ENCODE measurements around the gene SPINK8.
"Not testable (repeated sequence)": the region's sequence is repeated elsewhere in the genome, so short reads cannot be mapped to it uniquely, and the experiment has no call there.

SPINK8 gene

DNA sequence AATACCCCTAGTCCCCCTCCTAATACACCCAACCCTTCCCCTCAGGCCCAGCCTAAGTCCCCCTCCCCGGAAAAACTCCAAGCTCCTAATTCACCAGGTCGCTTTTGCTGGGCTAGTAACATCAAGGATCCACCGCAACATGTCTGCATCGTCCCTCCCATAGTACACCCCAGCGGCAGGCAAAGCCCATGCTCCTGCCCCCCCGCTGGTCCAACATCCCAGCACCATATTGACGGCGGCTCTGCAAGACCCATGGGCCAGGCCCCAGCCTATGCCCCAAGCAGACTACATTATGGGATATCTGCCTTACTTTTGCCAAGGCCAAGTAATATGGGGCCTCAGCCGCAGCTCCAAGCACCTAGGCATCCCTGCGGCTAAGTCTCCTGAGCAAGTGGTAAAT lies 59.0 kb downstream of the SPINK8 start:
- H3K4me3 ChIP-seq (ENCODE audit: low read length), result no peak overlapping the region
- H3K27me3 ChIP-seq (ENCODE audit: control insufficient read depth, insufficient read depth, low read length), result peaks cover 3% of the 10 kb centered on the region
- no peaks in the 10 kb centered on the region for H3K9me3 ChIP-seq (replicated peaks; ENCODE audit: low read length)
- H3K4me1 ChIP-seq (ENCODE audit: control insufficient read depth, insufficient read depth, low read length), result peaks cover 4% of the 10 kb centered on the region
- H3K36me3 ChIP-seq (ENCODE audit: insufficient read depth, low read length), result peaks cover 2% of the 10 kb centered on the region
- H3K9ac ChIP-seq (ENCODE audit: low read depth, low read length), result no peak overlapping the region
- H3K4me2 ChIP-seq (ENCODE audit: low read length), result no peak overlapping the region

DNA sequence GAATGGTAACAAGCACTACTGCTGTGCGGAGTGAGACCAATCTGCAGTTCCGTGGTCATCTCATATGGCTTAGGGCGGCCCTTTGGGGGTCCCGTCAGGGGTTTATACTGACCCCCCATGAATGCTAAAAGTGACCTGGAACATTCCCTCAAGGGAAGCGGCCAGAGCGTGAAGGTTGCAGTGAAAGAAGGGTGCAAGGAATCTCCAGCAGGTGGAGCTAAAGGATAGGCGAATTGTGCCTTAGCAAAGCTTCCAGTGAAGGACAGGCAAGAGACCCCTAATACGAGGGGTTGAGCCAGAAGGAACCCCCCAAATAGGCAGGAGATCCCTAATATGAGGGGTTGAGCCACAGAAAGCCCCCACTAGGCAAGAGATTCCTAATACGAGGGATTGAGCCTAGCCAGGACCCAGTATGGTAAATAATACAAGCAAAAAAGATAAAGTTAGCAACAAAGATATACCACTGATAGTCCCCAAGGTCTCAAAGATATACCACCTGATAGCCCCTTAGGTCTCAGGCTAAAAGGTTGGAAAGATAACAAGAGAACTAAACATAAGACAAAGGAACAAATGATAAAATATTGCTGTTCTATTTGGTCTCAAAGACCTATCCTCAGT lies 59.8 kb downstream of the SPINK8 start:
- Histone ChIP-seq H3K4me2 (ENCODE audit: low read length) (no peak overlapping the region), H3K27me3 (ENCODE audit: control insufficient read depth, insufficient read depth, low read length) (no peaks in the 10 kb centered on the region), H3K4me3 (ENCODE audit: low read length) (no peak overlapping the region), H3K9ac (ENCODE audit: low read depth, low read length) (no peak overlapping the region), H3K4me1 (ENCODE audit: control insufficient read depth, insufficient read depth, low read length) (peaks cover 4% of the 10 kb centered on the region), H3K9me3 (replicated peaks; ENCODE audit: low read length) (no peaks in the 10 kb centered on the region), H3K36me3 (ENCODE audit: insufficient read depth, low read length) (peaks cover 5% of the 10 kb centered on the region)

DNA sequence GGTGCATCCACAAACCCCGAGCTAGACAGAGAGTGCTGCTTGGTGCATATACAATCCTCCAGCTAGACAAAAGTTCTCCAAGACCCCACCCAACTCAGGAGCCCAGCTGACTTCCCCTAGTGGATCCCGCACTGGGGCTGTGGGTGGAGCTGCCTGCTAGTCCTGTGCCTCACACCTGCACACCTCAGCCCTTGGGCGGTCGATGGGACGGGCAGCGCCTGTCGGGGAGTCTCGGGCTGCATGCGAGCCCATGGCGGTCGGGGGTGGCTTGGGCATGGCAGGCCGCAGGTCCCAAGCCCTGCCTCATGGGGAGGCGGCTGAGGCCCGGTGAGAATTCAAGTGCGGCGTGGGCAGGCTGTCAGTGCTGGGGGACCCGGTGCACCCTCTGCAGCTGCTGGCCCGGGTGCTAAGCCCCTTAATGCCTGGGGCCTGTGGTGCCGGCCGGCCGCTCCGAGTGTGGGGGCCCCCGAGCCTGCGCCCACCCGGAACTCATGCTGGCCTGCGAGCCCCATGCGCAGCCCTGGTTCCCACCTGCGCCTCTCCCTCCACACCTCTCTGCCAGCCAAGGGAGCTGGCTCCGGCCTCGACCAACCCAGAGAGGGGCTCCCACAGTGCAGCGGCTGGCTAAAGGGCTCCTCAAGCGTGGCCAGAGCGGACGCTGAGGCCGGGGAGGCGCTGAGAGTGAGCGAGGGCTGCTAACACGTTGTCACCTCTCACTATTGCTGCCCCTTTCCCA lies 61.5 kb downstream of the SPINK8 start:
- H3K4me1 ChIP-seq (ENCODE audit: control insufficient read depth, insufficient read depth, low read length), result peaks cover 4% of the 10 kb centered on the region
- H3K9ac ChIP-seq (ENCODE audit: low read depth, low read length), result no peak overlapping the region
- H3K9me3 ChIP-seq (replicated peaks; ENCODE audit: low read length), result no peaks in the 10 kb centered on the region
- H3K27me3 ChIP-seq (ENCODE audit: control insufficient read depth, insufficient read depth, low read length), result no peaks in the 10 kb centered on the region
- H3K36me3 ChIP-seq (ENCODE audit: insufficient read depth, low read length), result peaks cover 9% of the 10 kb centered on the region
- H3K4me2 ChIP-seq (ENCODE audit: low read length), result no peak overlapping the region
- H3K4me3 ChIP-seq (ENCODE audit: low read length), result no peak overlapping the region

DNA sequence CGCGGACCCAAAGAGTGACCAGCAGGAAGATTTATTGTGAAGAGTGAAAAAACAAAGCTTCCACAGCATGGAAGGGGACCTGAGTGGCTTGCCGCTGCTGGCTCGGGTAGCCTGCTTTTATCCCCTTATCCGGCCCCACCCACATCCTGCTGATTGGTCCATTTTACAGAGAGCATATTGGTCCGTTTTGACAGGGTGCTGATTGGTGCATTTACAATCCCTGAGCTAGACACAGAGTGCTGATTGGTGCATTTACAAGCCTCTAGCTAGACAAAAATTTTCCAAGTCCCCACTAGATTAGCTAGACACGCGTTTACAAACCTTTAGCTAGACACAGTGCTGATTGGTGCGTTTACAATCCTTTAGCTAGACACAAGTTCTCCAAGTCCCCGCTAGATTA lies 62.2 kb downstream of the SPINK8 start:
- H3K9me3 ChIP-seq (replicated peaks; ENCODE audit: low read length); H3K4me3 ChIP-seq (ENCODE audit: low read length); H3K36me3 ChIP-seq (ENCODE audit: insufficient read depth, low read length); H3K9ac ChIP-seq (ENCODE audit: low read depth, low read length); H3K4me1 ChIP-seq (ENCODE audit: control insufficient read depth, insufficient read depth, low read length); H3K27me3 ChIP-seq (ENCODE audit: control insufficient read depth, insufficient read depth, low read length); H3K4me2 ChIP-seq (ENCODE audit: low read length): not testable (repeated sequence)

DNA sequence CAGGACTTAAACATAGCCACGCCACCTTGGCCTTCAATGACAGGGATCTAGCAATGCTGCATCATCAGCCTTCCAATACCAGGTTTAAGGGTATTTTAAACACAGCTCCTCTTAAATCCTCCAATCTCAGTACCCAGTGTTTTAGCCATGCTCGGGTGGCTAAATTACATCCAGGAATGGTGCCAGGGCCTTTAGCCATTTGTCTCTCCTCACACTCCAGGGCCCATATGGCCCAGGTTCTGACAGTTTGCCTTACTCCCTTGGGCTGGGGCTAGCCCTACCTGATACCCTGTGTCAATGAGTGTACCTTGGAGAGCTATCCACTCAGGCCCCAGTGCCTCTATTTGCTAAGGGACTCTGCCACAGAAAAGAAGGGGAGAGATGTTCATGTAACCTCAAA lies 63.2 kb downstream of the SPINK8 start:
- Histone ChIP-seq H3K36me3 (ENCODE audit: insufficient read depth, low read length) (peaks cover 9% of the 10 kb centered on the region), H3K4me1 (ENCODE audit: control insufficient read depth, insufficient read depth, low read length) (peaks cover 3% of the 10 kb centered on the region), H3K27me3 (ENCODE audit: control insufficient read depth, insufficient read depth, low read length) (no peaks in the 10 kb centered on the region), H3K9me3 (replicated peaks; ENCODE audit: low read length) (no peaks in the 10 kb centered on the region), H3K4me3 (ENCODE audit: low read length) (no peak overlapping the region), H3K4me2 (ENCODE audit: low read length) (no peak overlapping the region), H3K9ac (ENCODE audit: low read depth, low read length) (no peak overlapping the region)

DNA sequence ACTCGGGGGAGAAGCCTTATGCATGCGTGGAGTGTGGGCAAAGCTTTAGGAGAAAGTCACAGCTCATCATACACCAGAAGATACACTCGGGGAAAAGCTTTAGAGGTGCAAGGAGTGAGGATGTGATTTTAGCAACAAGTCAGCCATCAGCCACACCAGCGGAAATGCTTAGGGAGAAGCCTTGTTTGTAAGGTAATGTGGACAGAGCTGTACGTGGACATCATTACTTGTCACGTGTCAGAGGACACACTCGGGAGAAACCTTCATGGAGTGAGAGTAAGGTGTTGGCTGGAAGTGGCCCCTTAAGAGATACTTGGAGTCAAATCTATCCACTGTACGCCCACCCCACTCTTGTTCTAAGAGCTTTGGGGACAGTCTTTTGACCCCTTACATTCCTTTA lies 63.9 kb downstream of the SPINK8 start:
- no peaks in the 10 kb centered on the region for H3K4me1 ChIP-seq (ENCODE audit: control insufficient read depth, insufficient read depth, low read length)

DNA sequence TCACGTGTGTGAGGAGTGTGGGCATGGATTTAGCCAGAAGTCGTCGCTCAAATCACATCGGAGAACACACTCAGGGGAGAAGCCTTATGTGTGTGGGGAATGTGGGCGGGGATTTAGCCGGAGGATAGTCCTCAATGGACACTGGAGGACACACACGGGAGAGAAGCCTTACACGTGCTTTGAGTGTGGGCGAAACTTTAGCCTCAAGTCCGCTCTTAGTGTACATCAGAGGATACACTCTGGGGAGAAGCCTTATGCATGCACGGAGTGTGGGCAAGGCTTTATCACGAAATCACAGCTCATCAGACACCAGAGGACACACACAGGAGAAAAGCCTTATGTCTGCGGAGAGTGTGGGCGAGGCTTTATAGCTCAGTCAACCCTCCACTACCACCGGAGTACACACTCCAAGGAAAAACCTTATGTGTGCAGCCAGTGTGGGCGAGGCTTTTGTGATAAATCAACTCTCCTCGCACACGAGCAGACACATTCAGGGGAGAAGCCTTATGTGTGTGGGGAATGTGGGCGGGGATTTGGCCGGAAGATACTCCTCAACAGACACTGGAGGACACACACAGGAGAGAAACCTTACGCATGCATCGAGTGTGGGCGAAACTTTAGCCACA lies 64.4 kb downstream of the SPINK8 start:
- no peak overlapping the region for H3K4me2 ChIP-seq (ENCODE audit: low read length)
- H3K9me3 ChIP-seq (replicated peaks; ENCODE audit: low read length), result no peaks in the 10 kb centered on the region
- H3K4me3 ChIP-seq (ENCODE audit: low read length), result no peak overlapping the region
- peaks cover 9% of the 10 kb centered on the region for H3K36me3 ChIP-seq (ENCODE audit: insufficient read depth, low read length)
- no peaks in the 10 kb centered on the region for H3K27me3 ChIP-seq (ENCODE audit: control insufficient read depth, insufficient read depth, low read length)
- H3K4me1 ChIP-seq (ENCODE audit: control insufficient read depth, insufficient read depth, low read length), result no peaks in the 10 kb centered on the region
- no peak overlapping the region for H3K9ac ChIP-seq (ENCODE audit: low read depth, low read length)

More for the DNA sequence above, 63.9 kb downstream of the SPINK8 start:
- H3K4me2 ChIP-seq (ENCODE audit: low read length), result no peak overlapping the region
- no peak overlapping the region for H3K4me3 ChIP-seq (ENCODE audit: low read length)
- no peaks in the 10 kb centered on the region for H3K27me3 ChIP-seq (ENCODE audit: control insufficient read depth, insufficient read depth, low read length)
- peaks cover 9% of the 10 kb centered on the region for H3K36me3 ChIP-seq (ENCODE audit: insufficient read depth, low read length)
- no peaks in the 10 kb centered on the region for H3K9me3 ChIP-seq (replicated peaks; ENCODE audit: low read length)
- H3K9ac ChIP-seq (ENCODE audit: low read depth, low read length), result no peak overlapping the region

DNA sequence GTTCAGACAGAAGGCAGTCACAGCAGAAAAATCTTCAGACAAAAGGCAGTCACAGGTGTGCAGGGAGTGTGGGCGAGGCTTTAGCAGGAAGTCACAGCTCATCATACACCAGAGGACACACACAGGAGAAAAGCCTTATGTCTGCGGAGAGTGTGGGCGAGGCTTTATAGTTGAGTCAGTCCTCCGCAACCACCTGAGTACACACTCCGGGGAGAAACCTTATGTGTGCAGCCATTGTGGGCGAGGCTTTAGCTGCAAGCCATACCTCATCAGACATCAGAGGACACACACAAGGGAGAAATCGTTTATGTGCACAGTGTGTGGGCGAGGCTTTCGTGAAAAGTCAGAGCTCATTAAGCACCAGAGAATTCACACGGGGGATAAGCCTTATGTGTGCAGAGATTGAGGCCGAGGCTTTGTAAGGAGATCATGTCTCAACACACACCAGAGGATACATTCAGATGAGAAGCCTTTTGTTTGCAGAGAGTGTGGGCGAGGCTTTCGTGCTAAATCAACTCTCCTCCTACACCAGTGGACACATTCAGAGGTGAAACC lies 65.0 kb downstream of the SPINK8 start:
- H3K4me2 ChIP-seq (ENCODE audit: low read length), result no peak overlapping the region
- H3K27me3 ChIP-seq (ENCODE audit: control insufficient read depth, insufficient read depth, low read length), result no peaks in the 10 kb centered on the region
- no peak overlapping the region for H3K9ac ChIP-seq (ENCODE audit: low read depth, low read length)
- H3K9me3 ChIP-seq (replicated peaks; ENCODE audit: low read length), result no peaks in the 10 kb centered on the region
- H3K4me3 ChIP-seq (ENCODE audit: low read length), result no peak overlapping the region
- H3K4me1 ChIP-seq (ENCODE audit: control insufficient read depth, insufficient read depth, low read length), result no peaks in the 10 kb centered on the region
- H3K36me3 ChIP-seq (ENCODE audit: insufficient read depth, low read length), result peaks cover 9% of the 10 kb centered on the region

DNA sequence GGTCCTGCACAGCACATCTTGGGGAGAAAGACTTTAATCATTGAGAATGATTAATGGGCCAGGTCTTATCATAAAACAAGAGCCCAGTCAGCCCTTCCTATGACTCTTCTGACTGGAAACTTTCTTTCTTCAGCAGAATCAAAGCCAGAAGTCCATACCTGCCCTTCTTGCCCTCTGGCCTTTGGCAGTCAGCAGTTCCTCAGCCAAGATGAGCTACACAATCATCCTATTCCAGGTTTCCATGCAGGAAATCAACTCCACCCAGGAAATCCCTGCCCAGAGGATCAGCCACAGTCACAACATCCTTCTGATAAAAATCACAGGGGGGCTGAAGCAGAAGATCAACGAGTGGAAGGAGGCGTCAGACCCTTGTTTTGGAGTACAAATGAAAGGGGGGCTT lies 65.7 kb downstream of the SPINK8 start:
- H3K4me3 ChIP-seq (ENCODE audit: low read length), result no peak overlapping the region
- H3K36me3 ChIP-seq (ENCODE audit: insufficient read depth, low read length), result peaks cover 9% of the 10 kb centered on the region
- no peak overlapping the region for H3K9ac ChIP-seq (ENCODE audit: low read depth, low read length)

DNA sequence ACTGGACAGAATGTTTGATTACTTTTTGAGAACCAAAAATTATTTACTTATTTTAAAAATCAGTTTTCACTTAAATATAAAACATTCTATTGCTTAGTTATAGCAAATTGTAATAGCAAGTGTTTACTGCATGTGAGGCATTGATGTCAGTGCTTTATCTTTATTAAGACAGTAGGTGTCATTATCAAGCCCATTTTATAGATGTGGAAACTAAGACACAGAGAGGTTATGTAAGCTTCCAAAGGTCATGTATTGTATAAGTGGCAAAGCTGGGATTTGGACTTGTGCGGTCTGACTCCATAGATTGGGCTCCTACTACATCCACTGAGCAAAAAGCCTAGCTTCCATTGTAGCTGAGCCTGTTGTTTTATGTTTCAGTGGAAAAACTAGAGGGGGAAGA lies 74.9 kb downstream of the SPINK8 start:
- no peak overlapping the region for H3K4me3 ChIP-seq (ENCODE audit: low read length)
- no peaks in the 10 kb centered on the region for H3K4me1 ChIP-seq (ENCODE audit: control insufficient read depth, insufficient read depth, low read length)
- no peaks in the 10 kb centered on the region for H3K9me3 ChIP-seq (replicated peaks; ENCODE audit: low read length)
- H3K27me3 ChIP-seq (ENCODE audit: control insufficient read depth, insufficient read depth, low read length), result no peaks in the 10 kb centered on the region
- no peak overlapping the region for H3K4me2 ChIP-seq (ENCODE audit: low read length)
- H3K9ac ChIP-seq (ENCODE audit: low read depth, low read length), result no peak overlapping the region
- peaks cover 4% of the 10 kb centered on the region for H3K36me3 ChIP-seq (ENCODE audit: insufficient read depth, low read length)

More for the DNA sequence above, 65.7 kb downstream of the SPINK8 start:
- H3K4me1 ChIP-seq (ENCODE audit: control insufficient read depth, insufficient read depth, low read length), result no peaks in the 10 kb centered on the region
- H3K27me3 ChIP-seq (ENCODE audit: control insufficient read depth, insufficient read depth, low read length), result no peaks in the 10 kb centered on the region
- H3K4me2 ChIP-seq (ENCODE audit: low read length), result no peak overlapping the region
- no peaks in the 10 kb centered on the region for H3K9me3 ChIP-seq (replicated peaks; ENCODE audit: low read length)

Measured in skeletal muscle satellite cell (primary cell).